ENCODE results near the gene STK4. TPM values are rescaled to one million over a fixed set of nuclear protein-coding genes. Genes with fewer than 3 reads are reported as not detected.

The STK4 gene
- total RNA-seq, 4 donors from 2014 or later, result 26.9 to 33.5 (median 28.8) TPM

DNA sequence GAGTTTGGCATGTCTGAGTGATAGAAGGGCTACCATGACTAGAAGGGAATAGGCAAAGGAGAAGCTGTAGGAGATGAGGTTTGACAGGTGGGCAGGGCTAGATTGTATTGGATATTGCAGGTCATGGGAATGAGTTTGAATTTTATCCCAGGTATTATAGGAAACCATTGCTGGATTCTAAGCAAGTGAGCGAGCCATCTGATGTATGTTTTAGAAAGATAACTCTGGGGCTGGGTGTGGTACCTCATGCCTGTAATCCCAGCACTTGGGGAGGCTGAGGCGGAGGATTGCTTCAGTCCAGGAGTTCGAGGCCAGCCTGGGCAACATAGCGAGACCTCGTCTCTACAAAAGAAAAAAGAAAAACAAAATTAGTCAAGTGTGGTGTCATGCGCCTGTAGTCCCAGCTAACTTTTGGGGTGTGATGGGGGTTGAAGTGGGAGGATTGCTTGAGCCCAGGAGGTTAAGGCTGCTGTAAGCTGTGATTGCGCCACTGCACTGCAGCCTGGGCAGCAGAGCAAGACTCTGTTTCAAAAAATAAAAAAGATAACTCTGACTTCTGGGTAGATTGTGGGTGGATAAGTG, 16.9 kb downstream of the STK4 start:
- H3K4me3 ChIP-seq, result no peak overlapping the region
- no peaks in the 10 kb centered on the region for H3K27me3 ChIP-seq
- H3K27ac ChIP-seq, result no peak overlapping the region
- TF ChIP-seq POLR2A (IDR thresholded peaks at IDR 0.05) (no peak), POLR2AphosphoS5 (IDR thresholded peaks at IDR 0.05) (no peak), EP300 (IDR thresholded peaks at IDR 0.05) (no peak)
- TF ChIP-seq, protein P1, sequence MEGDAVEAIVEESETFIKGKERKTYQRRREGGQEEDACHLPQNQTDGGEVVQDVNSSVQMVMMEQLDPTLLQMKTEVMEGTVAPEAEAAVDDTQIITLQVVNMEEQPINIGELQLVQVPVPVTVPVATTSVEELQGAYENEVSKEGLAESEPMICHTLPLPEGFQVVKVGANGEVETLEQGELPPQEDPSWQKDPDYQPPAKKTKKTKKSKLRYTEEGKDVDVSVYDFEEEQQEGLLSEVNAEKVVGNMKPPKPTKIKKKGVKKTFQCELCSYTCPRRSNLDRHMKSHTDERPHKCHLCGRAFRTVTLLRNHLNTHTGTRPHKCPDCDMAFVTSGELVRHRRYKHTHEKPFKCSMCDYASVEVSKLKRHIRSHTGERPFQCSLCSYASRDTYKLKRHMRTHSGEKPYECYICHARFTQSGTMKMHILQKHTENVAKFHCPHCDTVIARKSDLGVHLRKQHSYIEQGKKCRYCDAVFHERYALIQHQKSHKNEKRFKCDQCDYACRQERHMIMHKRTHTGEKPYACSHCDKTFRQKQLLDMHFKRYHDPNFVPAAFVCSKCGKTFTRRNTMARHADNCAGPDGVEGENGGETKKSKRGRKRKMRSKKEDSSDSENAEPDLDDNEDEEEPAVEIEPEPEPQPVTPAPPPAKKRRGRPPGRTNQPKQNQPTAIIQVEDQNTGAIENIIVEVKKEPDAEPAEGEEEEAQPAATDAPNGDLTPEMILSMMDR (IDR thresholded peaks at IDR 0.05), result no peak
- H3K36me3 ChIP-seq, result peaks cover 0 to 87% of the 10 kb centered on the region in 2 donors
- no peaks in the 10 kb centered on the region for H3K4me1 ChIP-seq
- ATAC-seq, result no peak
- WGBS, 2 donors (ENCODE audit: low coverage in 1 of 2), result 93 to 95% methylated on average over 6 of the region's 7 CpGs
- no peaks in the 10 kb centered on the region for H3K9me3 ChIP-seq

DNA sequence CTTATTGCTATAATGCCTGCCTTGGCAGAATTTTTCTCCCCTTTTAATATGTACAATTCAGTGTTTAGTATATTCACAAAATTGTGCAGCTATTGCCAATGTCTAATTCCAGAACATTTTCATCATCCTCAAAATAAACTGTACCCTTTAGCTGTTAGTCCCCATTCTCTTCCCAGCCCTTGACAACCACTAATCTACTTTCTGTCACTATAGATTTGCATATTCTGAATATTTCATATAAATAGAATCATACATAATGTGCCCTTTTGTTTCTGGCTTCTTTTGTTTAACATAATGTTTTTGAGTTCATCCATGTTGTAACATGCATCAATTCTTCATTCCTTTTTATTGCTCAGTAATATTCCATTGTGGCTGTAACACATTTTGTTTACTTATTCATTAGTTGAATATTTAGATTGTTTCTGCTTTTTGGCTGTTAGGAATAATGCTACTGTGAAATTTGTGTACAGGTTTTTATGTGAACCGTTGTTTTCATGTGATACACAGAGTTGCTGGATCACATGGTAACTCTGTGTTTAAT, 22.4 kb downstream of the STK4 start:
- no peaks in the 10 kb centered on the region for H3K9me3 ChIP-seq

DNA sequence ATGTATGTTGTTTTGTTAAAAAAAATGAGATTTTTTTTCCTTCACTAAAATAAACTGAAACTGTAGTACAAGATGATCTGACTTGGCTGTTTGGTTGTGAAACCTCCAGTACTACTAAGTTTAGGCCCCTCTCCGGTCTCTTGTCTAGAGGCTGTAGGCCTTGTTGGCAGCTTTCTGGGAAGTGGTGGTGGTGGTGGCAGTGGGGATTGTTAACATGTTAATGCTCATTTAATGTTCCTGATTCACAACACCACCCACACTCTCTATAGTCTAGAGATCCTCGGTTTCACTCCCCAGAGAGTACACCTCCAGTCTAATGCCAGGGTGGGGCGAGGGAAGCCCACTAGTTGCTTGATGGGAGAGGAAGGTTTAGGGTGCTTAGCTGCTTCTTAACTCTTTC, 24.1 kb downstream of the STK4 start:
- no peaks in the 10 kb centered on the region for H3K27me3 ChIP-seq
- no peak for ATAC-seq
- H3K9me3 ChIP-seq, result no peaks in the 10 kb centered on the region
- peaks cover 0 to 35% of the 10 kb centered on the region in 2 donors for H3K36me3 ChIP-seq
- H3K27ac ChIP-seq, result peak overlapping the region; percentile 55 to 62 (median 59)
- H3K4me3 ChIP-seq, result peak overlapping the region in 1 of 2 donors; percentile 1
- 29 to 59% methylated on average over 3 of the region's 3 CpGs for WGBS, 2 donors (ENCODE audit: low coverage in 1 of 2)
- TF ChIP-seq, protein P1 (IDR thresholded peaks at IDR 0.05), result no peak
- TF ChIP-seq POLR2AphosphoS5 (IDR thresholded peaks at IDR 0.05), result no peak
- TF ChIP-seq POLR2A (IDR thresholded peaks at IDR 0.05), result no peak
- no peak for TF ChIP-seq EP300 (IDR thresholded peaks at IDR 0.05)
- H3K4me1 ChIP-seq, result peaks cover 0 to 34% (median 8%) of the 10 kb centered on the region in 3 donors

More for the DNA sequence above, 22.4 kb downstream of the STK4 start:
- Histone ChIP-seq H3K4me1 (peaks cover 0 to 29% (median 8%) of the 10 kb centered on the region in 3 donors), H3K27me3 (no peaks in the 10 kb centered on the region), H3K36me3 (peaks cover 0 to 42% of the 10 kb centered on the region in 2 donors), H3K27ac (no peak overlapping the region), H3K4me3 (no peak overlapping the region)
- 80 to 86% methylated on average over 1 of the region's 1 CpG for WGBS, 2 donors (ENCODE audit: low coverage in 1 of 2)
- TF ChIP-seq POLR2A (IDR thresholded peaks at IDR 0.05) (no peak), EP300 (IDR thresholded peaks at IDR 0.05) (no peak)
- TF ChIP-seq, protein P1 (IDR thresholded peaks at IDR 0.05), result no peak
- no peak for ATAC-seq

DNA sequence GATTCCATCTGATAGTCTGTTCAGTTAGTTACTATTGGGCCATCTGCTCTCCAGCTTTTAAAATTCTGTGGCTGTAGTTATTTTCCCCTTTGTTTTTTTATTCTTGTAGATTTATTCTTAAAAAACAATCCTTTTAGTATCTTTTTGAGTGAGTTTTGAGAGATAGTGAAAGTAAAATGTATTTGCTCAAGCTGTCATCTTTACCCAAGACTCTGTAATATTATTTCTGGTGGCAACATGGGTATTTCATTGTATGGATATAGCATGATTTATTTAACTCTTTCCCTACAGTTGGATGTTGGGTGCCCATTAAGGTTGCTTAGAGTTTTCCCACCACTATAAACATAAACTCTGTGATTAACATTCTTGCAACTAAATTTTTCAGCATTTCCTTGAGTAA, 24.6 kb downstream of the STK4 start:
- ATAC-seq, result no peak
- H3K27ac ChIP-seq, result peak overlapping the region; percentile 55 to 62 (median 59)
- peaks cover 0 to 34% (median 8%) of the 10 kb centered on the region in 3 donors for H3K4me1 ChIP-seq
- peak overlapping the region; percentile 1 to 10 for H3K4me3 ChIP-seq
- H3K9me3 ChIP-seq, result no peaks in the 10 kb centered on the region
- H3K36me3 ChIP-seq, result peaks cover 0 to 36% of the 10 kb centered on the region in 2 donors
- H3K27me3 ChIP-seq, result no peaks in the 10 kb centered on the region
- TF ChIP-seq, protein P1 (IDR thresholded peaks at IDR 0.05), result no peak
- TF ChIP-seq POLR2A (IDR thresholded peaks at IDR 0.05) (no peak), EP300 (IDR thresholded peaks at IDR 0.05) (no peak), POLR2AphosphoS5 (IDR thresholded peaks at IDR 0.05) (no peak)

DNA sequence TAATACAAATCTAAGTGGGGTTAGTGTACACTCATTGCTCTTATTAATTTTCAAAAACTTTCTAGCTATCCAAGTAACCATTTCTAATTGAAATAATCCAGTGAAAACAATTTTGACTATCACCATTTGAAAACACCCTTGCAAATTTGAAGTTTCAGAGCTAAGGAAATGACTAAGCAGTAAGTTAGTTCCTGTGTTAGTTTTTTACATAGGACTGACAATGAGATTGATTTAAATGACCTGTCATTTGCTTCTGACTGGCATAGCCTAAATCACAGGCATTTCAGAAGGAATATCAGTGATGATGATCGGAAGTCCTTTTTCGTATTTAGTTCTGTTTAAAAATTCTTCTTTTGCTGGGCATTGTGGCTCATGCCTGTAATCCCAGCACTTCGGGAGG, 27.0 kb downstream of the STK4 start:
- WGBS, 2 donors (ENCODE audit: low coverage in 1 of 2), result 79 to 80% methylated on average over 3 of the region's 3 CpGs

More for the DNA sequence above, 27.0 kb downstream of the STK4 start:
- Histone ChIP-seq H3K27ac (peak overlapping the region in 1 of 4 donors; percentile 34), H3K4me1 (peaks cover 0 to 34% (median 8%) of the 10 kb centered on the region in 3 donors), H3K9me3 (no peaks in the 10 kb centered on the region), H3K36me3 (peaks cover 0 to 41% of the 10 kb centered on the region in 2 donors), H3K4me3 (no peak overlapping the region), H3K27me3 (no peaks in the 10 kb centered on the region)
- no peak for ATAC-seq
- TF ChIP-seq, protein P1 (IDR thresholded peaks at IDR 0.05), result no peak
- no peak for TF ChIP-seq EP300 (IDR thresholded peaks at IDR 0.05)
- no peak for TF ChIP-seq POLR2AphosphoS5 (IDR thresholded peaks at IDR 0.05)
- no peak for TF ChIP-seq POLR2A (IDR thresholded peaks at IDR 0.05)

Measured in gastroesophageal sphincter (tissue), 4 donors.